GM19193 (cell line): ENCODE measurements around the gene MYL6.

Experiments
- POLR2A ChIP-seq: IDR thresholded peaks from 4 replicates; pipeline ENCODE4 v1.6.1; 2011; ENCODE audit not compliant: insufficient read depth, insufficient read length; ENCODE audit errors: extremely low read depth

The MYL6 gene

GRCh38 chr12:56190695-56191155, 32.6 kb downstream of the MYL6 start:
- no peak for TF ChIP-seq POLR2A

GRCh38 chr12:56192582-56192981, 34.4 kb downstream of the MYL6 start:
- no peak for TF ChIP-seq POLR2A

GRCh38 chr12:56193025-56193578, 34.9 kb downstream of the MYL6 start:
- TF ChIP-seq POLR2A: no peak

DNA sequence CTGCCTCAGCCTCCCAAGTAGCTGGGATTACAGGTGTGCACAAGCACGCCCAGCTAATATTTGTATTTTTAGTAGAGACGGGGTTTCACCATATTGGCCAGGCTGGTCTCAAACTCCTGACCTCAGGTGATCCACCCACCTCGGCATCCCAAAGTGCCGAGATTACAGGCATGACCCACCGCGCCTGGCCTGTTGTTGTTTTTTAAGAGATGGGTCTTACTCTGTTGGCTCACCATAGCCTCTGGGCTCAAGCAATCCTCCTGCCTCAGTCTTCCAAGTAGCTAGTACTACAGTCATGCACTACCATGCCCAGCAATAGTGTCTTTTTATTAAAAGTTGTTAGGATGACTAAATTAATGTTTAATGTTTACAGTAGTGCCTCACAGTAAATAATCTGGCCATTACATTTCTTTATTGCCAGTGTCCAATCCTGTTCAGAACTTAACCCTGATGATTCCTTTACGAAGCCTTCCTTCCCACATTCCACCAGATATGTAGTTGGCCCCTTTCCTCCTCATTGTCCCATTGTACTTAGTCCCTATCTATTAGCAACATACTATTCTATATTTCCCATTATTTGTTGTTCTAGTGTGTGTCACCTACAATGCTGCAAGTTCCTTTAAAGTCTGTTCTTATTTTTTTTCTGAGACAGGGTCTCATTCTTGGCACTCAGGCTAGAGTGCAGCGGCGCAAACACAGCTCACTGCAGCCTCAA, 39.9 kb downstream of the MYL6 start:
- no peak for TF ChIP-seq POLR2A

- no peak for TF ChIP-seq POLR2A
Measured at GRCh38 chr12:56198836-56199235, 40.7 kb downstream of the MYL6 start.

- TF ChIP-seq POLR2A: no peak
Measured at GRCh38 chr12:56202366-56202765, 44.2 kb downstream of the MYL6 start.

DNA sequence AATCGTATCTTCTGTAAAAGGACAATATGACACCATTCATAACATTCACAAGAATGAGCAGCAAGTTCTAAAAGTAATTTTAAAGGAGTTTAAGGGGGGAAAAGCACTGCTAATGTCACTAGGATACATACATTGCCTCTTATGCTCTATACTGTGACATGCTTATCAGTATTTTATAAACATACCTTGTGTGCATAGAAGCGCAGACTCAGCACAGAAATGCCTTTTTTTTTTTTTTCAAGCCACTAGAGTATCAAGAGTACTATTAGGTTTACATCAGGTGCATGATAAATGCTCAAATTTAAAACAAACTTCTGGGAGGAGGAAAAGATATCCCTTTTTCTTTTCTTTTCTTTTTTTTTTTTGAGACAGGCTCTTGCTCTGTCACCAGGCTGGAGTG, 44.7 kb downstream of the MYL6 start:
- no peak for TF ChIP-seq POLR2A

GRCh38 chr12:56204275-56204674, 46.1 kb downstream of the MYL6 start:
- TF ChIP-seq POLR2A: no peak

GRCh38 chr12:56205445-56205844, 47.3 kb downstream of the MYL6 start:
- TF ChIP-seq POLR2A: no peak

DNA sequence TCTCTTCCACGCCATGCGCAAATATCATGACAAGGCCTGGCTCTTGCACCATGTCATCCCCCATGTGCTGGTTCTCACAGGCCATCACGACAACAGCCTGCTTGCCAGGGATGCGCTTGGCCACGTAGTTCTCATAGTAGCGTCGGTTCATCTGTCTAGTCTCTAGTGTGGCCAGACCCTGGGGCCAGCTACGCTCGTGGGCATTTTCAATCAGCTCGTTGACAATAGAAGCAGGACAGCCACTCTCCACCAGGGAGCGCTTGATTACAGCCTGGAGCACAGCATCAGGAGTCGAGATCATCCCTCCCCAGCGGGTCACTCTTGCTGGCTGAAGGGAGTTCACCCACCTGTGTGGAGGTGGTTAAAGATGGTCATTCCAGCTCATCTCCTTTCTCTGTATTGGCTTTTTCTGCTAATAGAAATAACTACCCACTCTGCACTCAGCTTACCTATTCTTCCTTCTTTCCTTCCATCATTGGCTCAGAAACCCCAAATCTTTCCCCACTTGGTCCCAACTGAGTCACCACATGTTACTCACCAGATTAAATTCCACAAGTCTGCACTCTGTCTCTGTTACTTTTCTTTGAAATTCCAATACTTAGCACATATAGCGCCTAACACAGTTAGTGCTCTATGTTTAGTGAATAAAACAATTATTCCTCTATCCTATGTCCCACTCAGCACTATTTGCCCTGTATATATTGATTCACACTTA, 48.5 kb downstream of the MYL6 start:
- TF ChIP-seq POLR2A: peak; percentile 14

GRCh38 chr12:56208006-56208405, 49.8 kb downstream of the MYL6 start:
- no peak for TF ChIP-seq POLR2A
